Astrocyte (in vitro differentiated cells and primary cell): ENCODE data around the gene TBR1. TPM values are rescaled to one million over a fixed set of nuclear protein-coding genes. Genes with fewer than 3 reads are reported as not detected.

Source experiments
- DNase-seq: peaks from one replicate; pipeline ENCODE4 v3.0.0-alpha.2; 2010; ENCODE audit warnings: low read depth
- FAIRE-seq: peaks from 2 replicates; lab custom pipeline; 2011; peaks lifted over from hg19 to GRCh38; lab: Jason Lieb, UNC
- H2AFZ ChIP-seq: 2 replicates; pipeline ENCODE4 v1.6.0; 2012; ENCODE audit warnings: low read depth, low read length, inconsistent platforms
- H3K27ac ChIP-seq: 2 replicates; pipeline ENCODE4 v1.5.1; 2011; ENCODE audit warnings: low read depth, low read length, inconsistent platforms
- H3K27me3 ChIP-seq: 2 replicates; pipeline ENCODE4 v1.6.0; 2011; ENCODE audit warnings: low read length, inconsistent platforms; ENCODE audit not compliant: insufficient read depth
- H3K36me3 ChIP-seq: 2 replicates; pipeline ENCODE4 v1.5.1; 2011; ENCODE audit warnings: low read length, inconsistent platforms; ENCODE audit not compliant: insufficient read depth
- H3K4me1 ChIP-seq: 2 replicates; pipeline ENCODE4 v1.5.1; 2011; ENCODE audit warnings: low read length, inconsistent platforms; ENCODE audit not compliant: insufficient read depth
- H3K4me2 ChIP-seq: 2 replicates; pipeline ENCODE4 v1.6.0; 2012; ENCODE audit warnings: low read length, inconsistent platforms
- H3K4me3 ChIP-seq: 2 replicates; pipeline ENCODE4 v1.5.1; 2011; ENCODE audit warnings: low read depth, mild to moderate bottlenecking, low read length, inconsistent platforms; ENCODE audit not compliant: insufficient read depth
- H3K79me2 ChIP-seq: 2 replicates; pipeline ENCODE4 v1.6.0; 2012; ENCODE audit warnings: mild to moderate bottlenecking, low read length, inconsistent platforms; ENCODE audit not compliant: insufficient read depth
- H3K9ac ChIP-seq: 2 replicates; pipeline ENCODE4 v1.6.0; 2012; ENCODE audit warnings: mild to moderate bottlenecking, low read length, inconsistent platforms
- H3K9me3 ChIP-seq: 2 replicates; pipeline ENCODE4 v1.5.1; 2012; ENCODE audit warnings: low read depth, mild to moderate bottlenecking, low read length, inconsistent platforms; ENCODE audit not compliant: insufficient read depth
- H4K20me1 ChIP-seq: 2 replicates; pipeline ENCODE4 v1.6.0; 2012; ENCODE audit warnings: low read length, inconsistent platforms; ENCODE audit not compliant: insufficient read depth
- H3K27ac Mint-ChIP-seq: one replicate; pipeline ENCODE4 v1.8.0; 2021; ENCODE audit warnings: mild to moderate bottlenecking, mixed read lengths; ENCODE audit not compliant: unreplicated experiment
- H3K27me3 Mint-ChIP-seq: one replicate; pipeline ENCODE4 v1.8.0; 2021; ENCODE audit warnings: low read depth, mixed read lengths; ENCODE audit not compliant: unreplicated experiment
- H3K36me3 Mint-ChIP-seq: one replicate; pipeline ENCODE4 v1.8.0; 2021; ENCODE audit warnings: low read depth, mixed read lengths; ENCODE audit not compliant: unreplicated experiment
- H3K4me1 Mint-ChIP-seq: one replicate; pipeline ENCODE4 v1.8.0; 2021; ENCODE audit warnings: low read depth, mixed read lengths; ENCODE audit not compliant: unreplicated experiment
- H3K4me3 Mint-ChIP-seq: one replicate; pipeline ENCODE4 v1.8.0; 2021; ENCODE audit warnings: mild to moderate bottlenecking, moderate library complexity, mixed read lengths; ENCODE audit not compliant: unreplicated experiment
- H3K9me3 Mint-ChIP-seq: one replicate; pipeline ENCODE4 v1.8.0; 2021; ENCODE audit warnings: mild to moderate bottlenecking, mixed read lengths; ENCODE audit not compliant: unreplicated experiment
- EZH2 ChIP-seq: IDR thresholded peaks from 2 replicates; pipeline ENCODE4 v1.6.1; 2012; ENCODE audit warnings: mild to moderate bottlenecking, low read length, inconsistent platforms; ENCODE audit not compliant: insufficient read depth
- total RNA-seq: library from RNA; stranded (reverse); gene quantifications from 2 replicates; pipeline ENCODE4 v1.2.1, GENCODE V29; 2021
- TF ChIP-seq, protein P1 (sequence below): IDR thresholded peaks from 2 replicates; pipeline ENCODE4 v1.5.1; 2011; ENCODE audit warnings: low read depth, mild to moderate bottlenecking, inconsistent platforms, low read length, moderate library complexity; ENCODE audit not compliant: insufficient read depth

The TBR1 gene
- total RNA-seq, 1 donor from 2014 or later: not detected

DNA sequence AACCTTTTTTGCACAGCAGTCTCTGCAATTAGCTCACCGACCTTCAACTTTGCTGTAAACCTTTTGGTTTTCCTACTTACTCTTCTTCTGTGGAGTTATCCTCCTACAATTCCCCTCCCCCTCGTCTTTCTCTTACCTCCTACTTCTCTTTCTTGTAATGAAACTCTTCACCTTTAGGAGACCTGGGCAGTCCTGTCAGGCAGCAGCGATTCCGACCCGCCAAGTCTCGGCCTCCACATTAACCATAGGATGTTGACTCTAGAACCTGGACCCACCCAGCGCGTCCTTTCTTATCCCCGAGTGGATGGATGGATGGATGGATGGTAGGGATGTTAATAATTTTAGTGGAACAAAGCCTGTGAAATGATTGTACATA is 8.3 kb downstream of the TBR1 start:
- FAIRE-seq: no peak
- H3K4me1 Mint-ChIP-seq: peaks cover 3% of the 10 kb centered on the region
- Histone ChIP-seq H3K4me3 (no peak overlapping the region), H3K36me3 (no peaks in the 10 kb centered on the region), H3K27me3 (peaks cover 98% of the 10 kb centered on the region), H3K9me3 (no peaks in the 10 kb centered on the region), H3K9ac (no peak overlapping the region), H4K20me1 (peaks cover 15% of the 10 kb centered on the region), H3K27ac (no peak overlapping the region), H3K4me2 (peak overlapping the region; percentile 71), H3K4me1 (peaks cover 4% of the 10 kb centered on the region), H2AFZ (no peak overlapping the region), H3K79me2 (no peaks in the 10 kb centered on the region)
- peak overlapping the region; percentile 88 for H3K27ac Mint-ChIP-seq
- H3K9me3 Mint-ChIP-seq: peaks cover 11% of the 10 kb centered on the region
- H3K27me3 Mint-ChIP-seq: peaks cover 84% of the 10 kb centered on the region
- DNase-seq: no peak
- no peak for TF ChIP-seq EZH2
- TF ChIP-seq, protein P1, sequence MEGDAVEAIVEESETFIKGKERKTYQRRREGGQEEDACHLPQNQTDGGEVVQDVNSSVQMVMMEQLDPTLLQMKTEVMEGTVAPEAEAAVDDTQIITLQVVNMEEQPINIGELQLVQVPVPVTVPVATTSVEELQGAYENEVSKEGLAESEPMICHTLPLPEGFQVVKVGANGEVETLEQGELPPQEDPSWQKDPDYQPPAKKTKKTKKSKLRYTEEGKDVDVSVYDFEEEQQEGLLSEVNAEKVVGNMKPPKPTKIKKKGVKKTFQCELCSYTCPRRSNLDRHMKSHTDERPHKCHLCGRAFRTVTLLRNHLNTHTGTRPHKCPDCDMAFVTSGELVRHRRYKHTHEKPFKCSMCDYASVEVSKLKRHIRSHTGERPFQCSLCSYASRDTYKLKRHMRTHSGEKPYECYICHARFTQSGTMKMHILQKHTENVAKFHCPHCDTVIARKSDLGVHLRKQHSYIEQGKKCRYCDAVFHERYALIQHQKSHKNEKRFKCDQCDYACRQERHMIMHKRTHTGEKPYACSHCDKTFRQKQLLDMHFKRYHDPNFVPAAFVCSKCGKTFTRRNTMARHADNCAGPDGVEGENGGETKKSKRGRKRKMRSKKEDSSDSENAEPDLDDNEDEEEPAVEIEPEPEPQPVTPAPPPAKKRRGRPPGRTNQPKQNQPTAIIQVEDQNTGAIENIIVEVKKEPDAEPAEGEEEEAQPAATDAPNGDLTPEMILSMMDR: no peak
- H3K4me3 Mint-ChIP-seq: peak overlapping the region; percentile 79
- H3K36me3 Mint-ChIP-seq: peaks cover 6% of the 10 kb centered on the region

DNA sequence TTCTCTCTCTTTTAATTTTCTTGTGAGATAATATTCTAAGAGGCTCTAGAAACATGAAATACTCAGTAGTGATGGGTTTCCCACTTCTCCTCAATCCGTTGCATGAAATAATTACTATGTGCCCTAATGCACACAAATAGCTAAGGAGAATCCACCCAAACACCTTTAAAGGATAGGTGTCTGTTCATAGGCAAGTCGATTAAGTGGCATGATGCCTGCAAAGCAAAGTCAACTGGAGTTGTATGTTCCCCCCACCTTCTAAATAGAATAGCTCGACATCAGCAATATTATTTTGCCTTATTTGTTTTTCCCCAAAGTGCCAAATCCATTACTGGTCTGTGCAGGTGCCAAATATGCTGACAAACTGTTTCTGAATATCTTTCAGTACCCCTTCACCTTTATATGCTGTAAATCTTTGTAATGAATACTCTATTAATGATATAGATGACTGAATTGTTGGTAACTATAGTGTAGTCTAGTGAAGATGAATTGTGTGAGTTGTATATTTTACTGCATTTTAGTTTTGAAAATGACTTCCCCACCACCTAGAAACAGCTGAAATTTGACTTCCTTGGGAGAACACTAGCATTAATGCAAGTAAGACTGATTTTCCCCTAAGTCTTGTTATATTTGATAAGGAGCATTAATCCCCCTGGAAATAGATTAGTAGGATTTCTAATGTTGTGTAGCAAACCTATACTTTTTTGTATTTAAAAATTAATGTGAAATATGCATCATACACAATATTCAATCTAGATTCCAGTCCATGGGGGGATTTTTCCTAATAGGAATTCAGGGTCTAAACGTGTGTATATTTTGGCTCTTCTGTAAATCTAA is 9.0 kb downstream of the TBR1 start:
- H3K9me3 ChIP-seq: no peaks in the 10 kb centered on the region
- H3K9ac ChIP-seq: no peak overlapping the region
- Mint-ChIP-seq H3K36me3 (peaks cover 6% of the 10 kb centered on the region), H3K4me1 (peaks cover 3% of the 10 kb centered on the region), H3K9me3 (peaks cover 11% of the 10 kb centered on the region), H3K4me3 (no peak overlapping the region), H3K27ac (peak overlapping the region; percentile 88), H3K27me3 (peaks cover 84% of the 10 kb centered on the region)
- no peak overlapping the region for H2AFZ ChIP-seq
- FAIRE-seq: no peak
- H3K36me3 ChIP-seq: no peaks in the 10 kb centered on the region
- H3K27ac ChIP-seq: no peak overlapping the region
- H4K20me1 ChIP-seq: peaks cover 15% of the 10 kb centered on the region
- H3K79me2 ChIP-seq: no peaks in the 10 kb centered on the region
- peaks cover 4% of the 10 kb centered on the region for H3K4me1 ChIP-seq
- TF ChIP-seq, protein P1: no peak
- TF ChIP-seq EZH2: no peak
- H3K4me3 ChIP-seq: no peak overlapping the region
- DNase-seq: no peak
- H3K4me2 ChIP-seq: no peak overlapping the region
- peaks cover 93% of the 10 kb centered on the region for H3K27me3 ChIP-seq
